AG04450 (cell line): ENCODE results near the gene IGSF9. TPM values are rescaled to one million over a fixed set of nuclear protein-coding genes. Genes with fewer than 3 reads are reported as not detected.
A peak's percentile ranks its signal among the peaks of the same experiment; 100 is the strongest.

ENCODE experiments used
- CTCF ChIA-PET: fragments of 300-600, 350-600 bp; formaldehyde crosslinking; extraction: SDS; loops from one replicate; lab custom pipeline; 2022; ENCODE audit warnings: antibody characterized with exemption, inconsistent platforms; lab: Charles Lee
- POLR2A ChIA-PET: fragments of 350-600 bp; formaldehyde crosslinking; extraction: SDS; loops from one replicate; lab custom pipeline; 2021; ENCODE audit warnings: antibody characterized with exemption, inconsistent platforms; lab: Yijun Ruan, JAX
- DNase-seq: peaks from one replicate; pipeline ENCODE4 v3.0.0-alpha.2; 2011; ENCODE audit warnings: low read depth, low spot score
- H3K27ac ChIP-seq: one replicate; pipeline ENCODE4 v1.5.1; 2012; ENCODE audit warnings: low read depth, low read length, control low read depth
- H3K27me3 ChIP-seq: one replicate; pipeline ENCODE4 v1.6.0; 2012; ENCODE audit warnings: low read length; ENCODE audit not compliant: control insufficient read depth, insufficient read depth
- H3K4me3 ChIP-seq: 2 replicates; pipeline ENCODE4 v1.5.1; 2011; ENCODE audit warnings: mild to moderate bottlenecking, low read depth, low read length, control low read depth
- H3K9me3 ChIP-seq: 2 replicates; pipeline ENCODE4 v1.5.1; 2012; ENCODE audit warnings: low read length; ENCODE audit not compliant: control insufficient read depth, insufficient read depth
- polyA plus RNA-seq: library from polyadenylated mRNA; depleted of rRNA; stranded (reverse); fragments of >200 nt; gene quantifications from 2 replicates; pipeline ENCODE4 v1.2.3, GENCODE V29; 2011
- TF ChIP-seq, protein P1 (sequence below): IDR thresholded peaks from 2 replicates; pipeline ENCODE4 v1.5.1; 2011; ENCODE audit warnings: low read depth, low read length, control low read depth, inconsistent platforms

The IGSF9 gene
- polyA plus RNA-seq, 1 experiment: not detected

DNA sequence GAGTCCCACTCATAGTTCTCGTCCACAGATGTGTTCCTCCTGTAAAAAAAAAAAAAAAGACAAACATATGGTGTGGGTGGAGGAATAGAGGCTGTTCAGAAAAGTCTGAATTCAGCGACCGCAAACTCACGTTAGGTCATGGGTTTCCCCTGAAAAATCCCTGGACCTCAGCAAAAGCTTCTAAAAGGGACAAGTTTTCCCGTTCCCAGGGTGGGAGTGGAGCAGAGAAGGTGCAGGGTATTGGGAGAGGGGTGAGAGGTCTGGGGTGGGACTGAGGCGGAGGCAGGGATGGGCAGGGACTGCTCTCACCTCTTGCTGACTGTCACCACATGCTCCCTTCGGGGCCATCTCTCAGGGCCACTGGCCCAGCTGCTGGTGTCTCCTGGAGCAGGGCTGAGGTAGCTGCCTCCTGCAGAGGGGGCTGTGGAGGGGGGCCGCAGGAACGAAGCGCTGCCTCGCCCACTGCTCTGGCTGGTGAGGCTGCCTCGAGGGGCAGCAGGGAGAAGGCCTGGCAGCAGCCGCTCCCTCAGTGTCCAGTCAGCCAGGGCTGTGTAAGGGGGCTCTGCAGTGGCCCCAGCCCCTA, 17.5 kb downstream of the IGSF9 start:
- no peaks in the 10 kb centered on the region for H3K27me3 ChIP-seq
- ChIA-PET CTCF (interaction anchor here (1.0 to 7.6 kb wide), 2 partner anchors 8 to 80 kb away, joined by 5 to 91 read pairs; no protein-coding TSS in a partner anchor), POLR2A (no interaction called here)
- H3K4me3 ChIP-seq: no peak overlapping the region
- H3K27ac ChIP-seq: no peak overlapping the region
- no peak for DNase-seq
- H3K9me3 ChIP-seq: peaks cover 4% of the 10 kb centered on the region; the same call in 1 of the 2 replicates
- TF ChIP-seq, protein P1, sequence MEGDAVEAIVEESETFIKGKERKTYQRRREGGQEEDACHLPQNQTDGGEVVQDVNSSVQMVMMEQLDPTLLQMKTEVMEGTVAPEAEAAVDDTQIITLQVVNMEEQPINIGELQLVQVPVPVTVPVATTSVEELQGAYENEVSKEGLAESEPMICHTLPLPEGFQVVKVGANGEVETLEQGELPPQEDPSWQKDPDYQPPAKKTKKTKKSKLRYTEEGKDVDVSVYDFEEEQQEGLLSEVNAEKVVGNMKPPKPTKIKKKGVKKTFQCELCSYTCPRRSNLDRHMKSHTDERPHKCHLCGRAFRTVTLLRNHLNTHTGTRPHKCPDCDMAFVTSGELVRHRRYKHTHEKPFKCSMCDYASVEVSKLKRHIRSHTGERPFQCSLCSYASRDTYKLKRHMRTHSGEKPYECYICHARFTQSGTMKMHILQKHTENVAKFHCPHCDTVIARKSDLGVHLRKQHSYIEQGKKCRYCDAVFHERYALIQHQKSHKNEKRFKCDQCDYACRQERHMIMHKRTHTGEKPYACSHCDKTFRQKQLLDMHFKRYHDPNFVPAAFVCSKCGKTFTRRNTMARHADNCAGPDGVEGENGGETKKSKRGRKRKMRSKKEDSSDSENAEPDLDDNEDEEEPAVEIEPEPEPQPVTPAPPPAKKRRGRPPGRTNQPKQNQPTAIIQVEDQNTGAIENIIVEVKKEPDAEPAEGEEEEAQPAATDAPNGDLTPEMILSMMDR: no peak

DNA sequence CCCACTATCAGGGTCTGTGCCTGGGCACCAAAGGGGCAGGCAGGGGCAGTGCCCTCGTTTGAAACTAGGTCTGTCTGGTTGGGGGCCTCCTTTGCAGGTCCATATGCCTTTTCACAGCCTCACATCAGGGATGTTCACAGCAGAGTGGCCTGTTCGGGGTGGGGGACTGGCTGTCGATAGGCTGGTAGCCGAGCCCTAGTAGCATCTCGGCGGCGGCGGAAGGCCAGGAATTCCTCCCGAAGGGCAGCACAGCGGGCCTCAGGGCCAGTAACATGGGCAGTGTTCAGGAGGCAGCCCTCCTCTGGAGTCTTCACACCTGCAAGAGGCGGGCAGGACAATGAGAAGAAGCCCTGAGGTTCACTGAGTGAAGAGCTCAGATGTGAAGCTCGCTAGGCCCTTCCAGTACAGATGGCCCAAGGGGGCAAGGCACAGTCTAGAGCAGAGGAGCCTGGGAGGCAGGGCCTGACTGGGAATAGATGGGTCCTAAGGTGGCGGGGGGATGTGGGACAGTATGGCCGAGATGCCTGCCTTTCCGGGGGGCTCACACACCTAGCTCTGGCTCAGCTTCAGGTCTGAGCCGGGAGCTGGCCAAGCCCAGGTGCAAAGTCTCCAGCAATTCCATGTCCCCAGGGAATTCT, 18.1 kb downstream of the IGSF9 start:
- POLR2A ChIA-PET: no interaction called here

DNA sequence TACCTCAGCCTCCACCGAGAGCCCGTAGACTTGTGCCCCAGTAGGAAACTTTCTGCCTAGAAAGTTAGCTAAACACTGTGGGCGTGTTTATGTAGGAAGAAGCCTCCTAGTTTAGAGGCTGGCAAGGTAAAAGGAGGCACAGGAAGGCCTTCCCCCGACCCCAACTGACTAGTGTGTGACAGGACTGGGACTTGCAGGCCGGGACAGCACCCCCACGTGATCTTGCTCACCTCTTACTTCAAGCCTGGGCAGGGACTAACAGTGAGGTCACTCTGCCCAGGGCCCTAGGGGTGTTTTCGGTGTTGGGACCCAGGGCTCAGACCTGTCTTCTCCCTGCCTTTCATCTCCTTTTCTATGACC, 19.7 kb downstream of the IGSF9 start:
- ChIA-PET CTCF (interaction anchor here (0.6 to 7.6 kb wide), 6 partner anchors 10 to 128 kb away, joined by 3 to 91 read pairs (median 4); no protein-coding TSS in a partner anchor), POLR2A (interaction anchor here (0.7 to 1.6 kb wide), 6 partner anchors 10 to 76 kb away, joined by 3 to 8 read pairs (median 4); partner anchors contain the start of gene IGSF9)
- H3K4me3 ChIP-seq: peak overlapping the region; percentile 97
- H3K27ac ChIP-seq: peak overlapping the region; percentile 21
- peaks cover 4% of the 10 kb centered on the region; the same call in 1 of the 2 replicates for H3K9me3 ChIP-seq
- H3K27me3 ChIP-seq: no peaks in the 10 kb centered on the region
- TF ChIP-seq, protein P1: no peak
- no peak for DNase-seq

More for the DNA sequence above, 18.1 kb downstream of the IGSF9 start:
- Histone ChIP-seq H3K27ac (no peak overlapping the region), H3K27me3 (no peaks in the 10 kb centered on the region), H3K4me3 (no peak overlapping the region), H3K9me3 (peaks cover 4% of the 10 kb centered on the region; the same call in 1 of the 2 replicates)
- TF ChIP-seq, protein P1: no peak
- no peak for DNase-seq
- CTCF ChIA-PET: interaction anchor here (0.8 to 7.6 kb wide), 3 partner anchors 8 to 147 kb away, joined by 3 to 91 read pairs (median 5); partner anchors contain the start of gene DUSP23

DNA sequence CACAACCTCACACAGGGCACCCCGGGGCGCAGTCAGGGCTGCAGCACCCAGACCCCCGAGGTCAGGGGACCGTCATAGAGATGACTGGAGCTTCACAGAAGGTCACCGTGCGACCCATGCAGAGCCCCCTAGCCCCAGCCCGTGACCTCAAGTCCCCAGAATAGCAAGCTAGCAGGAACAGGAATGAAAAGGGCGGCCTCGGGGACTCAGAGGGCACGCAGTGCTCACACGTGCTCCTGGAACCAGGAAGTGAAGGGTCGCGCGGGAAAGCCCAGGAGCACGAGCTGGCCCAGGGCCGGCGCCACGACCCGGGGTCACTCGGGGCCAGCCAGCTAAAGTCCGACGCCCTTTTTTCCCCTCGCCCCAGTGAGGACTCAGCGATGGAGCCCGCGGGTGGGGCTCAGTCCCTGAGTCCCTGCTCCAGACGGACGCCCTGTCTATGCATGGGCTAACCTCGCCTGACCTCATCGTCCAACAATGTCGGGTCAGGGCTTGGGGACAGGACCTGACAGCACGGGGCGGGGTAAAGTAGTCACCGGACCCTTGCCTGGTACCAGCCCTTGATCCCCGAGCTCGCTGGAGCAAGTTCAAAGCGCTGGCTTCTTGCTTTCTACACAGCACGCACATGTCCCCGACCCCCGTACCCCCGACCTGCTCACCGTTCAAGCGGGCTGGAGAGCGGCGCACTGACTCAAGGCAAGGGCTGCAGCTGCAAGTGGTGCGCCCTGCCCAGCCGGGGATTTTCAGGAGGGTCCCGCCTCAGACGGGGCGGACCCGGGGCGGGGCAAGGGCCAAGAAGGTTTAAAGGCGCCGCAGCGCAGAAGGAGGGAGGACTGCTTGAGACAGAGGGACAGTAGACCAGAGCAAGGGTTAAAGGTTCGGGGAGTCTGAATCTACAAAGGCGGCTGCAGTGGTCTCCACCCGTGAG, 20.4 kb downstream of the IGSF9 start, which contains the start of gene TAGLN2:
TAGLN2 (minus strand) TSS at position 717 of the 928 bp plus-strand sequence. CDS start 4,998 bp downstream, outside the sequence.
- CTCF ChIA-PET: interaction anchor here (0.6 to 7.6 kb wide), 8 partner anchors 10 to 127 kb away, joined by 3 to 91 read pairs (median 3); no protein-coding TSS in a partner anchor
- Histone ChIP-seq H3K4me3 (peak within 1 kb of the TSS; percentile 97), H3K27me3 (no peaks in the 10 kb centered on the region), H3K9me3 (peaks cover 4% of the 10 kb centered on the region; the same call in 1 of the 2 replicates), H3K27ac (peak within 1 kb of the TSS; percentile 97)
- POLR2A ChIA-PET: interaction anchor here (0.6 to 1.6 kb wide), 10 partner anchors 8 to 1893 kb away, joined by 3 to 8 read pairs (median 4); partner anchors contain the start of gene IGSF9
- TF ChIP-seq, protein P1: no peak
- DNase-seq: peak; percentile 85
